ENCODE results near the gene TMEM120B.

- TF ChIP-seq EZH2 (IDR thresholded peaks at IDR 0.05; ENCODE audit: insufficient read depth, poor library complexity, severe bottlenecking) = no peak
- TF ChIP-seq EZH2phosphoT487 (IDR thresholded peaks at IDR 0.05; ENCODE audit: insufficient read depth, low read depth) = no peak
Measured at GRCh38 chr12:121828826-121829225, 116.3 kb downstream of the TMEM120B start.
